ENCODE results near the gene CHMP2A. TPM values are rescaled to one million over a fixed set of nuclear protein-coding genes. Genes with fewer than 3 reads are reported as not detected.

The CHMP2A gene
- total and polyA plus RNA-seq, 2 of the 13 experiments (the other 11 are each of a cell fraction or from before 2014, with no cell fraction given), result 49.7 to 55.0 TPM

GRCh38 chr19:58575183-58576041 lies 20.5 kb upstream of the CHMP2A start (continued):
- peak; percentile 91 for TF ChIP-seq CREM (IDR thresholded peaks at IDR 0.05)
- peak; percentile 49; the same call in 1 of the 2 replicates for TF ChIP-seq CREM (CRISPR knock-in tag; IDR thresholded peaks at IDR 0.05)
- TF ChIP-seq, protein P1, sequence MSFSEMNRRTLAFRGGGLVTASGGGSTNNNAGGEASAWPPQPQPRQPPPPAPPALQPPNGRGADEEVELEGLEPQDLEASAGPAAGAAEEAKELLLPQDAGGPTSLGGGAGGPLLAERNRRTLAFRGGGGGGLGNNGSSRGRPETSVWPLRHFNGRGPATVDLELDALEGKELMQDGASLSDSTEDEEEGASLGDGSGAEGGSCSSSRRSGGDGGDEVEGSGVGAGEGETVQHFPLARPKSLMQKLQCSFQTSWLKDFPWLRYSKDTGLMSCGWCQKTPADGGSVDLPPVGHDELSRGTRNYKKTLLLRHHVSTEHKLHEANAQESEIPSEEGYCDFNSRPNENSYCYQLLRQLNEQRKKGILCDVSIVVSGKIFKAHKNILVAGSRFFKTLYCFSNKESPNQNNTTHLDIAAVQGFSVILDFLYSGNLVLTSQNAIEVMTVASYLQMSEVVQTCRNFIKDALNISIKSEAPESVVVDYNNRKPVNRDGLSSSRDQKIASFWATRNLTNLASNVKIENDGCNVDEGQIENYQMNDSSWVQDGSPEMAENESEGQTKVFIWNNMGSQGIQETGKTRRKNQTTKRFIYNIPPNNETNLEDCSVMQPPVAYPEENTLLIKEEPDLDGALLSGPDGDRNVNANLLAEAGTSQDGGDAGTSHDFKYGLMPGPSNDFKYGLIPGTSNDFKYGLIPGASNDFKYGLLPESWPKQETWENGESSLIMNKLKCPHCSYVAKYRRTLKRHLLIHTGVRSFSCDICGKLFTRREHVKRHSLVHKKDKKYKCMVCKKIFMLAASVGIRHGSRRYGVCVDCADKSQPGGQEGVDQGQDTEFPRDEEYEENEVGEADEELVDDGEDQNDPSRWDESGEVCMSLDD (CRISPR knock-in tag; IDR thresholded peaks at IDR 0.05; ENCODE audit: borderline replicate concordance), result no peak
- TF ChIP-seq, protein P2, sequence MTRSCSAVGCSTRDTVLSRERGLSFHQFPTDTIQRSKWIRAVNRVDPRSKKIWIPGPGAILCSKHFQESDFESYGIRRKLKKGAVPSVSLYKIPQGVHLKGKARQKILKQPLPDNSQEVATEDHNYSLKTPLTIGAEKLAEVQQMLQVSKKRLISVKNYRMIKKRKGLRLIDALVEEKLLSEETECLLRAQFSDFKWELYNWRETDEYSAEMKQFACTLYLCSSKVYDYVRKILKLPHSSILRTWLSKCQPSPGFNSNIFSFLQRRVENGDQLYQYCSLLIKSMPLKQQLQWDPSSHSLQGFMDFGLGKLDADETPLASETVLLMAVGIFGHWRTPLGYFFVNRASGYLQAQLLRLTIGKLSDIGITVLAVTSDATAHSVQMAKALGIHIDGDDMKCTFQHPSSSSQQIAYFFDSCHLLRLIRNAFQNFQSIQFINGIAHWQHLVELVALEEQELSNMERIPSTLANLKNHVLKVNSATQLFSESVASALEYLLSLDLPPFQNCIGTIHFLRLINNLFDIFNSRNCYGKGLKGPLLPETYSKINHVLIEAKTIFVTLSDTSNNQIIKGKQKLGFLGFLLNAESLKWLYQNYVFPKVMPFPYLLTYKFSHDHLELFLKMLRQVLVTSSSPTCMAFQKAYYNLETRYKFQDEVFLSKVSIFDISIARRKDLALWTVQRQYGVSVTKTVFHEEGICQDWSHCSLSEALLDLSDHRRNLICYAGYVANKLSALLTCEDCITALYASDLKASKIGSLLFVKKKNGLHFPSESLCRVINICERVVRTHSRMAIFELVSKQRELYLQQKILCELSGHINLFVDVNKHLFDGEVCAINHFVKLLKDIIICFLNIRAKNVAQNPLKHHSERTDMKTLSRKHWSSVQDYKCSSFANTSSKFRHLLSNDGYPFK (CRISPR knock-in tag; IDR thresholded peaks at IDR 0.05; ENCODE audit: borderline replicate concordance), result peak; percentile 93
- TF ChIP-seq ZNF703 (CRISPR knock-in tag; IDR thresholded peaks at IDR 0.05; ENCODE audit: borderline replicate concordance), result no peak
- peak; percentile 54 for TF ChIP-seq SUZ12 (IDR thresholded peaks at IDR 0.05; ENCODE audit: low read depth, low read length)
- TF ChIP-seq, protein P3, sequence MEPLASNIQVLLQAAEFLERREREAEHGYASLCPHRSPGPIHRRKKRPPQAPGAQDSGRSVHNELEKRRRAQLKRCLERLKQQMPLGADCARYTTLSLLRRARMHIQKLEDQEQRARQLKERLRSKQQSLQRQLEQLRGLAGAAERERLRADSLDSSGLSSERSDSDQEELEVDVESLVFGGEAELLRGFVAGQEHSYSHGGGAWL (CRISPR knock-in tag; IDR thresholded peaks at IDR 0.05), result peak; percentile 67
- TF ChIP-seq, protein P4, sequence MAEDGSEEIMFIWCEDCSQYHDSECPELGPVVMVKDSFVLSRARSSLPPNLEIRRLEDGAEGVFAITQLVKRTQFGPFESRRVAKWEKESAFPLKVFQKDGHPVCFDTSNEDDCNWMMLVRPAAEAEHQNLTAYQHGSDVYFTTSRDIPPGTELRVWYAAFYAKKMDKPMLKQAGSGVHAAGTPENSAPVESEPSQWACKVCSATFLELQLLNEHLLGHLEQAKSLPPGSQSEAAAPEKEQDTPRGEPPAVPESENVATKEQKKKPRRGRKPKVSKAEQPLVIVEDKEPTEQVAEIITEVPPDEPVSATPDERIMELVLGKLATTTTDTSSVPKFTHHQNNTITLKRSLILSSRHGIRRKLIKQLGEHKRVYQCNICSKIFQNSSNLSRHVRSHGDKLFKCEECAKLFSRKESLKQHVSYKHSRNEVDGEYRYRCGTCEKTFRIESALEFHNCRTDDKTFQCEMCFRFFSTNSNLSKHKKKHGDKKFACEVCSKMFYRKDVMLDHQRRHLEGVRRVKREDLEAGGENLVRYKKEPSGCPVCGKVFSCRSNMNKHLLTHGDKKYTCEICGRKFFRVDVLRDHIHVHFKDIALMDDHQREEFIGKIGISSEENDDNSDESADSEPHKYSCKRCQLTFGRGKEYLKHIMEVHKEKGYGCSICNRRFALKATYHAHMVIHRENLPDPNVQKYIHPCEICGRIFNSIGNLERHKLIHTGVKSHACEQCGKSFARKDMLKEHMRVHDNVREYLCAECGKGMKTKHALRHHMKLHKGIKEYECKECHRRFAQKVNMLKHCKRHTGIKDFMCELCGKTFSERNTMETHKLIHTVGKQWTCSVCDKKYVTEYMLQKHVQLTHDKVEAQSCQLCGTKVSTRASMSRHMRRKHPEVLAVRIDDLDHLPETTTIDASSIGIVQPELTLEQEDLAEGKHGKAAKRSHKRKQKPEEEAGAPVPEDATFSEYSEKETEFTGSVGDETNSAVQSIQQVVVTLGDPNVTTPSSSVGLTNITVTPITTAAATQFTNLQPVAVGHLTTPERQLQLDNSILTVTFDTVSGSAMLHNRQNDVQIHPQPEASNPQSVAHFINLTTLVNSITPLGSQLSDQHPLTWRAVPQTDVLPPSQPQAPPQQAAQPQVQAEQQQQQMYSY (CRISPR knock-in tag; IDR thresholded peaks at IDR 0.05), result no peak
- TF ChIP-seq ZBTB42 (CRISPR knock-in tag; IDR thresholded peaks at IDR 0.05), result no peak
- TF ChIP-seq BRCA1 (CRISPR knock-in tag; IDR thresholded peaks at IDR 0.05), result 0 out of 2 replicates have a peak, but pooled peaks have one; percentile 73
- no peak for TF ChIP-seq TOE1 (CRISPR knock-in tag; IDR thresholded peaks at IDR 0.05)
- peak; percentile 91 for TF ChIP-seq ZSCAN31 (CRISPR knock-in tag; IDR thresholded peaks at IDR 0.05; ENCODE audit: low read depth)
- TF ChIP-seq, protein P5, sequence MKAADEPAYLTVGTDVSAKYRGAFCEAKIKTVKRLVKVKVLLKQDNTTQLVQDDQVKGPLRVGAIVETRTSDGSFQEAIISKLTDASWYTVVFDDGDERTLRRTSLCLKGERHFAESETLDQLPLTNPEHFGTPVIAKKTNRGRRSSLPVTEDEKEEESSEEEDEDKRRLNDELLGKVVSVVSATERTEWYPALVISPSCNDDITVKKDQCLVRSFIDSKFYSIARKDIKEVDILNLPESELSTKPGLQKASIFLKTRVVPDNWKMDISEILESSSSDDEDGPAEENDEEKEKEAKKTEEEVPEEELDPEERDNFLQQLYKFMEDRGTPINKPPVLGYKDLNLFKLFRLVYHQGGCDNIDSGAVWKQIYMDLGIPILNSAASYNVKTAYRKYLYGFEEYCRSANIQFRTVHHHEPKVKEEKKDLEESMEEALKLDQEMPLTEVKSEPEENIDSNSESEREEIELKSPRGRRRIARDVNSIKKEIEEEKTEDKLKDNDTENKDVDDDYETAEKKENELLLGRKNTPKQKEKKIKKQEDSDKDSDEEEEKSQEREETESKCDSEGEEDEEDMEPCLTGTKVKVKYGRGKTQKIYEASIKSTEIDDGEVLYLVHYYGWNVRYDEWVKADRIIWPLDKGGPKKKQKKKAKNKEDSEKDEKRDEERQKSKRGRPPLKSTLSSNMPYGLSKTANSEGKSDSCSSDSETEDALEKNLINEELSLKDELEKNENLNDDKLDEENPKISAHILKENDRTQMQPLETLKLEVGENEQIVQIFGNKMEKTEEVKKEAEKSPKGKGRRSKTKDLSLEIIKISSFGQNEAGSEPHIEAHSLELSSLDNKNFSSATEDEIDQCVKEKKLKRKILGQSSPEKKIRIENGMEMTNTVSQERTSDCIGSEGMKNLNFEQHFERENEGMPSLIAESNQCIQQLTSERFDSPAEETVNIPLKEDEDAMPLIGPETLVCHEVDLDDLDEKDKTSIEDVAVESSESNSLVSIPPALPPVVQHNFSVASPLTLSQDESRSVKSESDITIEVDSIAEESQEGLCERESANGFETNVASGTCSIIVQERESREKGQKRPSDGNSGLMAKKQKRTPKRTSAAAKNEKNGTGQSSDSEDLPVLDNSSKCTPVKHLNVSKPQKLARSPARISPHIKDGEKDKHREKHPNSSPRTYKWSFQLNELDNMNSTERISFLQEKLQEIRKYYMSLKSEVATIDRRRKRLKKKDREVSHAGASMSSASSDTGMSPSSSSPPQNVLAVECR (CRISPR knock-in tag; IDR thresholded peaks at IDR 0.05; ENCODE audit: borderline replicate concordance), result peak; percentile 84; the same call in 1 of the 2 replicates
- TF ChIP-seq MEIS2 (CRISPR knock-in tag; IDR thresholded peaks at IDR 0.05), result no peak
